ENCODE measurements around the gene SH3TC2.

DNA sequence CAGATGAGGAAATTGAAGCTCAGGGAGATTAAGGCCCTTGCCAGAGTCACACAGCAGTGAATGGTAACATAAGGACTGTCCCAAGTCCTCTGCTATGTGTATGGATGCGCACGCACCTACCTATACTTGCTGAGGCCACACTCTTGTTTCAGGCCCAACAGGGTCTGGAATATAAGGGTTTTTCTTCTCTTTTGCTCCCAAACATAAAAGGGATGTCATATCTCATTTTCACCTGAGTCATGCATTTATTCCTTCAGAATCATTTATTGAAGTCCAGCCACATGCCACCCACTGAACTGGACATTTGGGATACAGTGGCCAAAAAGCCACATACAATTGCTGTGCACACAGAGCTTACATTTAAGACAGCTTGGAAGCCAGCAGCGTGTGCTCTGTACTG, 92.0 kb downstream of the SH3TC2 start:
- TF ChIP-seq, protein P1, sequence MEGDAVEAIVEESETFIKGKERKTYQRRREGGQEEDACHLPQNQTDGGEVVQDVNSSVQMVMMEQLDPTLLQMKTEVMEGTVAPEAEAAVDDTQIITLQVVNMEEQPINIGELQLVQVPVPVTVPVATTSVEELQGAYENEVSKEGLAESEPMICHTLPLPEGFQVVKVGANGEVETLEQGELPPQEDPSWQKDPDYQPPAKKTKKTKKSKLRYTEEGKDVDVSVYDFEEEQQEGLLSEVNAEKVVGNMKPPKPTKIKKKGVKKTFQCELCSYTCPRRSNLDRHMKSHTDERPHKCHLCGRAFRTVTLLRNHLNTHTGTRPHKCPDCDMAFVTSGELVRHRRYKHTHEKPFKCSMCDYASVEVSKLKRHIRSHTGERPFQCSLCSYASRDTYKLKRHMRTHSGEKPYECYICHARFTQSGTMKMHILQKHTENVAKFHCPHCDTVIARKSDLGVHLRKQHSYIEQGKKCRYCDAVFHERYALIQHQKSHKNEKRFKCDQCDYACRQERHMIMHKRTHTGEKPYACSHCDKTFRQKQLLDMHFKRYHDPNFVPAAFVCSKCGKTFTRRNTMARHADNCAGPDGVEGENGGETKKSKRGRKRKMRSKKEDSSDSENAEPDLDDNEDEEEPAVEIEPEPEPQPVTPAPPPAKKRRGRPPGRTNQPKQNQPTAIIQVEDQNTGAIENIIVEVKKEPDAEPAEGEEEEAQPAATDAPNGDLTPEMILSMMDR (IDR thresholded peaks at IDR 0.05): no peak
- TF ChIP-seq POLR2A (IDR thresholded peaks at IDR 0.05): no peak

All from testis (tissue), 2 donors.